ENCODE measurements around the gene SH3RF3.

SH3RF3 gene

DNA sequence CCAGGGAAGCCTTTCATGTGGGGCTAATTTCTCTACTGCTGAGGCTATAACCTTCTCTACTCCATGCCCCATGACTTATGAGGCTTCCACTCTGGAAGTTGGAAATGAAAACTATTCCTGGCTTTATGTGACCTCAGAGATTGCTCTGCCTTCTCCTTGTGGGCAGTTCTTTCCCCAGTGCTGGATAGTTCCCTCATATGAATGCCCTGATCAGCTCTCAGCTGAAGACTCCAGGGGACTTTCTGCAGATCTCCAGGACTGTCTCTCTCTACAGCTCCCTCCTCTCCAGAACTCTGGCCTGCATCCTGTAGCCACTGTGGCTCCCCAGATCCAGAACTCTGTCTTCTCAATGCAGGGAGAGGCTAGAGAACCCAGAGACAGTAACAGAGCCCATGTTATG lies 249.7 kb downstream of the SH3RF3 start:
- DNase-seq (ENCODE audit: low read depth), result no peak

DNA sequence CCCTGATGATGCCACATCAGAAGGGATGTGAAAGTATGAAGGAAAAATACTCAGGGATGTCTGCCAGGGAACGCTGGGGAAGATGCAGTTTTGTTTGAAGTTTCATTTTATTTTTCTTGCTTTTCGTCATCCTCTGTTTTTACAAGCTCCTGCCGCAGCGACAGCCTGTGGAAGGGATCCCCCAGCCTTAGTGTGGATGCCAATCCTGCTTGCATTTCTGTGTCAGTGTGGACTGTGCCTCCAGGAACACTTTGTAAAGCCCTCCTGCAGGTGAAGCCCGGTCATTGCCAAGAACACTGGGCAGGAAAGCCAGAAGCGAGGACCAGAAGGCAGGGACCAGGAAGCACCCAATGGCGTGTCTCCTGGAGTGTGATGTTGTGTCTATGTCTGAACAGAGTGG lies 250.5 kb downstream of the SH3RF3 start:
- no peak for DNase-seq (ENCODE audit: low read depth)

DNA sequence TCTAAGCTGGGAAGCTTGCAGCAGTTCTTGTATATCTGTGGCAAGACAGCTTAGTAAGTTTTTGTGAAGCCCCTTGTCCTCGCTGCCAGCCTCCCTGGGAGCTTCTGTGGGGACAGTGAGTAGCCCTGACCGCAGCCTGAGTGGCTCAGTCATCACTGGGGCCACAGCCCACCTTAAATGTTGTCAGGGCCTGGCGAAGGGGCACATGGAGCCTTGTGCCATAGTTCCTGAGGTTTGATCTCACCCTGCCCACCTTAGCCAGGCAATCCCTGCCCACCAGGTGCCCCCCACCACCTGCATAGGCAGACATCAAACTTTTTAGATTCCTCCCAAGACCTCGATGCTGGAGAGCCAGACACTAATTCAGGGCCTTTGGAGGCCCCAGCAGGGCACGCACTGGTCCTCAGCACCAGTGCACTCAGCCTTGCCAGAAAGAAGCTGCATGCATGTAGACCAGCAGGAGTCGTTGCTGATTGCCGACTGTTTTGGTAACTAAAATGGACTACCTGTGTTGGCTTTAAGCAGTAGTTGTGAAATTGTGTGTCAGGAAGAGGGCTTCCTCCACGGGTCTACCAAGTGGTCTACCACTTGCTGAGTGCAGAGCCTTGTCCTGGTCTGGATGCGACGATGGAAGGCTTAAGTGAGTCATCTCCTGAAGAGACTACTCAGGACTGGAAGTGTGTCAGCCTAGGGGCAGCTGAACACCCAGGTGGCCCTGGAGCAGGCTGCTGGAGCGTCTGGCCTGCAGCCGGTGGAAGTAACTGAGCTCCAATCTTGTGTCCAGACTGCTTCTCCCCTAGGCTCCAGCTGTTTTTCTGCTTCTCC lies 251.7 kb downstream of the SH3RF3 start:
- no peak for DNase-seq (ENCODE audit: low read depth)

DNA sequence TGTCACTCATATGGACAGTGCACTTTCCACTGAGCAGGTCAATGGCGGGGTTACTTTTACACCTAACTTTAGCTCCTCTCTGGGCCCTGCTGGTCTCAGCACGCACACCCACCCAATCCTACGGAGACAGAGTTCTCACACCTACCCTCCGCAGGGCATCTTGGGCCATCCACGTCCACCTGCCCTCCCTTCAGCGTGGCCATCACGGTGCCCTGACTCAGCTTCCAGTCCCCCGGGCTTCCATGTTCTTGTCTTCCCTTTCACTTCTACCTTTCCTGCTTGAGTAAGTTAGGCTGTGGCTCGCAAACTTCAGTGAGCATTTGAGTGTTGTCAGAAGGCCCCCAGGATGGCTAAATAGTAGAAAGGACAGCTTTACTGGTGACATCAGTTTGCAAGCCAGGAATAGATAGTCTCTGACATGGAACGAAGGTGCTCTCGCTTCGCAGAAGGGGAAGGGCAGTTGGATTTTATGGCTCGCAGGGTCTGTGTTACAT lies 252.4 kb downstream of the SH3RF3 start:
- no peak for DNase-seq (ENCODE audit: low read depth)

DNA sequence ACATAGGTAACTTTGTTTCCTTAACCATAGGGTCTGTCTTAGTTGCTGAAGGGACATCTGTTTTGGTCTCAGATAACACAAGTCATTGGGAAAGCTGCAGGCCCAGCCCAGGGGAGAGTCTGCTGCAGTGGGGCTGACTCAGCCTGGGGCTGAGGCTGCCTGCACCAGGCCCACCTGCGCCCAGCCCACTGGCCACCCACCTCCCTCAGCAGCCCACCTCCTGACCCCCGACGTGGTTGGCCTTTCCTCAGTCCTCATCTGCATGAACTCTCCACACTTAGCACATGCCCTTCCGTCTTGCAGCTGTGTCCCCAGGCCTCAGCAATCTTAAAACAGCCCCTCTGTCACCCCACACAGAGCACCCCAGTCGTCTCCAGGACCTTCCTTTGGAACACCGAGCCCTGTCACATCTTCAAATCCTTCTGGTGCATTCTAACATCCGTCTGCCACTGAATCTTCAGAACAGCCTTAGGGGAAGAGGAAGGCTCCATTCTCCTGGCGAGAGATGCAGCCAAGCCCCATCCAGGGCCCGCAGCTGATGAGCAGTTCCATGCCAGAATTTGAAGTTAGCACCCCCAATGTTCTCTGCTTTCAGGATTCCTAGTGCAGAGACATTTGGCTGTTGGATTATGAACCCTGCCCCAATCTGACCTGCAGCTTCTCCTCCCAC lies 253.4 kb downstream of the SH3RF3 start:
- no peak for DNase-seq (ENCODE audit: low read depth)

DNA sequence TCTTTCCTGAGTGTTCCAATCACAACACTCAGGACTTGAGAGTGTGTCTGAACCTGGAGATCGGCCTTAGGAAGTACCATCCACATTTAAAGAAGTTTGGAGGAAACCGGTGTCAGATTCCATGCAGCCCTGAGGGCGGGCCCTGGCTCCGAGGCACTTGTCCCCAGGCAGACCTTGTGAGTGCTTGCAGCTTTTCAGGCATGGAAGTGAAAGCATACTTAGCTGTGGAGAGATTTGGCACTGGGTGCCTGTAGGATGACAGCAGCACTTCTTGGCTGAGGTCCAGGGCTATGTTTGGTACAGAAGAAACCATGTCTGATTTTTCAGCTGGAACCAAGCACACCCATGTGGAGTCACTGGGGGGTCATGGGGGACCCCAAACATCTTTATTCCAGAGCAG lies 253.9 kb downstream of the SH3RF3 start:
- DNase-seq (ENCODE audit: low read depth), result no peak

DNA sequence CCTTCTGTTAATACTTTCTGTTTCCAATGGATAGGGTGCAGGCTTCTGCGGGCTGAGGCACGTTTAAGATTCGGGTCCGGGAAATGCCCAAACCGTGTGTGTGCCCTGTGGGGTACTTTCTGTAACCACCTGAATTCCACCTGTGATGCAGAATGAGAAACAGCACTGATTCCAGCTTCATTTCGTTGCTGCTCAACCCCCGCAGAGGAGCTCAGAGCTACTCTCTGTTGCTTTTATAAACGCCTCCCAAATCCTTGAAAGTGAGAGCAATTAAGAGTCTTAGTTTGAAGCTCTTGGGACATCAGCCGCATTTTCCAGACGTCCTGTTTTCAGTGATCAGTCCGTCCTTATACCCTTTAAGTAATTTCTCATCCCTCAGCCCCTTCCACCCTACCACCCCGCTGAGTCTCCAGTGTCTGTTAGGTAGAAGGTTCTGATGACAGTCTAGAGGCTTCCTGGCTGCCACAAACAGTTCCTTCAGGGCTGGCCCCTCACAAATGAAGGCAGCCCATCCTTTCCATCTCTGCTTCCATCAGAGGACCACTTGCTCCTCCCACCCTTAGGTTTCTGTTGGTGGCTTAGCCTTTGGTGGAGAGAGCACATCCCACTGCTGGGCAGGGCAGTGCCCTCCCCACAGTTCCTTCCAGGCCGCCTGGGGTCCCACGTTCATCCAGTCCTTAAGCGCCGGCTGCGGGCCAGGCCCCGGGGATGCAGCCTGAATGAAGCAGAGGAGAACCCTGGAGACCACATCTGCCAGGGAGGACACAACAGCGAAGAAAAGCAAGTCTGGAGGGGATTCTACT lies 254.7 kb downstream of the SH3RF3 start:
- no peak for DNase-seq (ENCODE audit: low read depth)

DNA sequence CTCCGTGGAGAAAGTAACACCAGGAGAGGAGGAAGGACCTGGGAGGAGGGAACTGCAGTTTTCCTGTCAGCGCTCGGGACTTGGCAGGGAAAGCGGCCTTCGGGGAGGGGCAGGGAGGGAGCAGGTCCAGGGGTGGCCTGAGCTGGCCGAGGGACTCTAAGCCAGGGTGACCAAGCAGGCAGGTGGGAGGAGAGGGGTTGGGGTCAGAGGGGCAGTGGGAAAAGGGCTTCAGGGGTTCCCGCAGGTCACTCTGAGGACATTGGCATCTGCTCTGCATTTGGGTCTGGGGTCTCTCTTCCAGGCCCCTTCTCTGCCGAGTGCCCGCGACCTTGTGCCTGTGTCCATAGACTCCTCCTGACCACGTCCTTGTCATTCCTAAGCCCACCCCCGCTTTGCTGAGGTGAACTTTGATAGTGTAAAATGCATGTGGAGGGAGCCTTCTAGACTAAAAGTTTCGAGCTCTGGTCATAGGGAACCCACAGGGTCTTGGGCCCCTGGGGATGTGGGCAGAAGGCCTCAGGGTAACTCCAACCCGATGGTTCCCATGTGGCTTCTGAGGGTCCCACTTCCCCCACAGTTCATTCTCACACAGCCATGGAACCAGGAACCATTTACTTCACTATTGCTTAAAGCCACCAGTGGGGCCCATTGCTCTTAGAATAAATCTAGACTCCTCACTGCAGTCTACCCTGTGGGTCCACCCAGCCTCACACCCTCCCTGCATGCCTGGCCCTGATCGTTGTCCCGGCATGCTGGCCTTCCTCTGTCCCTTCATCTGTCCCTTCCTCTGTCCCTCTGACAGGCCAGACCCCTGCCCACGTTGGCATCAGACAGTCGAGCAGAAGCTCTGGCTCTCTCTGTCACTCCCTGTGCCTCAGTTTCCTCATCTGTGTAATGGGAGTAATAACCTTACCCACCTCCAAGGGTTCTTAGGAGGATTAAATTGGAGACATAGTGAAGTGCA lies 255.6 kb downstream of the SH3RF3 start:
- DNase-seq (ENCODE audit: low read depth), result no peak

DNA sequence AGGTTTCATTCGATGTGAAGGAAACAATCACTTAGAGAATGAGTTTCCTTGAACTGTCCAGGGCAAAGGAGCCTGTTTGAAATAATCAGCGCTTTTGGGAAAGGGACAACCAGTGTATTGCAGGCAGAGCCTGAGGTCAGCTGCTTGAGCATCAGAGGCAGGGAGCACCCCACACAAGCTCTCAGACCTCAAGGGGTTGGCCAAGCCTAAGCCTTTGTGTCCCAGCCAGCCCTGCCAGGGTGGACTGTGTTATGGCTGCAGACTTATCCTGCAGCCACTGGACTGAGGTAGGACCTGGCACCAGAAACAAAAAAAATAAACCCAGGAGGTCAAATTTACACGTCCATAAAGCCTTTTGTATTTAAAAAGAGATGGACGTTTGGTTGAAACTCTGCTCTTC lies 256.5 kb downstream of the SH3RF3 start:
- DNase-seq (ENCODE audit: low read depth), result no peak

DNA sequence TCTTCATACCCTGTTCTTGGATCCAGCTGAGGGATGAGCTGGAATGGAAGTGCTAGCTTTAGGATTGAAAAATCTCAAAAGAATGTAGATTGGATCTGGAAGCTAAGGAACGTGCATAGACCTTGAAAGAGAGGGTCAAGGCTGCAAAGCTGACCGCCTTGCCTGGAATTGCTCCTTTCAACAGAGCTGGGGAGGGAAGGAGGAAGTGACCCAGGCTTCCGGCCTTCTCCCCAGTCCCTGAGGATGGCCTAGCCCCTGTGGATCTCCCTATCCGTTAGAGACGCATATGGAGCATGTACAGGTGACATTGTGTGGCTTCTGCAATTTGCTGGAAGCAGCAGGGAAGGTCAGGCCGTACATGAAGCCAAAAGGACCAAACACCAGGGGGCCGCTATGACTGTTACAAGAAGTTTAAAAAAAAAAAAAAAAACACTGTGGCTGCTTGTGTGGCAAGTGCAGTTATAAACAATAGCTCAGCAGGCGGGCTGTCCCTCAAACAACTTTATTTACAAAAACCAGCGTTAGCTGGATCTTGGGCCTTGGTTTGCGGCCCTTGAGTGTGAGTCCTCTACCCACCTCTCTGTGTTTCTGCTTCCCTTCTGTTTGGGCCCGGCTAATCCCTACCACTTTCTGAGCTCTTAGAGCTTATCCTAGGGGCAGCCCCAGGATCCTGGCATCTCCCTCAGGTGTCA lies 257.1 kb downstream of the SH3RF3 start:
- no peak for DNase-seq (ENCODE audit: low read depth)

DNA sequence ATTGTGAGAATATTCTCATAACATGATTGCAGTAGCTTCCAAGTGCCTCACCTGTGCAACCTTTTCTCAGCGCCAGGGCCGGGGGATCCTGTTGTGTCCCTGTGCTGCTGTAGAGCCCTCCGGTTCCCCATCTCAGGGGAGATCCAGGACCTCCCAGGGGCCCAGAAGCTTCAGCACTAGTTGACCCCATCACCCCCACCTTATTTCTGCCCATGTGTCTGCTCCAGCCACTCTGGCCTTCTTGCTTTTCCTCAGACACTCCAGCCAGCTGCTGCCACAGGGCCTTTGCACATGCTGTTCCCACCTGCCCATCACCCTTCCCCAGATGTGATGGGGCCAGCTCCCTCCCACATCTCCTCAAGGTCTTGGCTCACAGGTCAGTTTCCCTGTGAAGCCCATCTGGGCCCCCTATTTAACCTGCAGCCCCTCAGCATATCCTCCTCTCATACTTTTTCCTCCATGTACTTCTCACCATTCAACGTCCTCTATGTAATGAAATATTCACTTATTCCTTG lies 258.3 kb downstream of the SH3RF3 start:
- DNase-seq (ENCODE audit: low read depth), result no peak

DNA sequence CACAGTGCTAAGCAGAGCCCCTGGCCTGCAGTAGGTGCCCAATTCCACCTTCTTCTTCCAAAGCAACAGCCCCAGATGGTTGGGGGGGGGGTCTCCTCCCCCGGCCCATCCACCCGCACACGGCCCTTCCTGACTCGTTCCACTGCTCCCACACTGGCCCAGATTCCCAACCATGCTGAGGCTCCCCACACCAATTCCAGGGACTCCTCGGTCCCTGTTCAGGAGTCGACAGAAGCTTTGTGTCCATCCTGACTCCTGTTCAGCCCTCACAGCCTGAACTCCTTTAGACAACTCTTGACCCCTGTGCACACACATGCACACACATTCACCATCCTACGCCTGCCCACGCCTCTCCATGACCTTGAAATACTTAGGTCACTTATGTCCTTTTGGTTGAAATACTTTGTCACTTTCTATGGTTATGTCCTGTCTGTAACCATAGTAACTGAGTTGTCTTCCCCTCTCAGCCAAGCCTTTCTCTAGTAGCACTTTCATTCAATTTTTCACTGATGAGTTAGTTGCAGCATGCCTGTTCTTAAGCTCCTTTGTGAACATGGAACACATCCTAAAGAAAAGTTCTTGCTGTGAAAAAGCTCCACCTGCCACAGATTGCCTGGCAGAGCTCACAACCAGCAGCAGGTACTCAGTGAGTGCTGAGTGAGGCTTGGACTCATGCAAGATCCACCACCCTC lies 258.9 kb downstream of the SH3RF3 start:
- no peak for DNase-seq (ENCODE audit: low read depth)

DNA sequence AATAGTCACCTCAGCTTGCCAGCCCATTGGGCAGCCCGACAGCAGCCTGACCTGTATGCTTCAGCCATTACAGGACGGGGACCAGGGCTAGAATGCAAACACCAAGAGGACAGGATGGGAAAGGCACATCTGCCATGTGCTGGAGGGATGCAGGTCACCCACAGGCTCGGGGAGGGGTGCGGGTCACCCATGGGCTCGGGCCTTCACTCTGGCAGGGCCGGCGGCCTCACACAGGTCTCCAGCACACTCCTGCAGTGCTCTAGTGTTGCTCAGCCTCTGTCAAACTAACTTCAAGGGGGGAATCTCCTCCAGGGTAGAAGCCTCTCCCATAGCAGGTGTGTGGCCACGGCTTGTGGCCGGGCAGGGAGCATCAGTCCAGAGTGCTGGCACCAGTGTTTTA lies 262.2 kb downstream of the SH3RF3 start:
- DNase-seq (ENCODE audit: low read depth), result no peak

DNA sequence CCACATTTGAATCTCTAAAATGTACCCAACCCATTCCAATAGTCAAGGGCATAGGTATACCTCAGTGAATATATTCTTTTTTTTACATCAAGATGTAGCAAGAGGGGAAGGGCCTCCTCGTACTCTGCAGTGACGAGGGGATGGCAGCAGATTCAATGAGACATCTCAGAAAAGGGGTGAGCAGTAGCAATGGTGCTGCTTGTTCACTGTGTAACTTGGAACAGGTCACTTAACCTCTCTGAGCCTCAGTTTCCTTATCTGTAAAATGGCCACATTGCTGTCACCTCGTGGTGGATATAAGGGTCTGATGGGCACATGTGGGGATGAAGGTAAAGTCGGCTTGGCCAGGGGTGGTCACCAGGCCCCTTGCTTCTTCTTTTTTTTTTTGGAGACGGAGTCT lies 263.1 kb downstream of the SH3RF3 start:
- no peak for DNase-seq (ENCODE audit: low read depth)

DNA sequence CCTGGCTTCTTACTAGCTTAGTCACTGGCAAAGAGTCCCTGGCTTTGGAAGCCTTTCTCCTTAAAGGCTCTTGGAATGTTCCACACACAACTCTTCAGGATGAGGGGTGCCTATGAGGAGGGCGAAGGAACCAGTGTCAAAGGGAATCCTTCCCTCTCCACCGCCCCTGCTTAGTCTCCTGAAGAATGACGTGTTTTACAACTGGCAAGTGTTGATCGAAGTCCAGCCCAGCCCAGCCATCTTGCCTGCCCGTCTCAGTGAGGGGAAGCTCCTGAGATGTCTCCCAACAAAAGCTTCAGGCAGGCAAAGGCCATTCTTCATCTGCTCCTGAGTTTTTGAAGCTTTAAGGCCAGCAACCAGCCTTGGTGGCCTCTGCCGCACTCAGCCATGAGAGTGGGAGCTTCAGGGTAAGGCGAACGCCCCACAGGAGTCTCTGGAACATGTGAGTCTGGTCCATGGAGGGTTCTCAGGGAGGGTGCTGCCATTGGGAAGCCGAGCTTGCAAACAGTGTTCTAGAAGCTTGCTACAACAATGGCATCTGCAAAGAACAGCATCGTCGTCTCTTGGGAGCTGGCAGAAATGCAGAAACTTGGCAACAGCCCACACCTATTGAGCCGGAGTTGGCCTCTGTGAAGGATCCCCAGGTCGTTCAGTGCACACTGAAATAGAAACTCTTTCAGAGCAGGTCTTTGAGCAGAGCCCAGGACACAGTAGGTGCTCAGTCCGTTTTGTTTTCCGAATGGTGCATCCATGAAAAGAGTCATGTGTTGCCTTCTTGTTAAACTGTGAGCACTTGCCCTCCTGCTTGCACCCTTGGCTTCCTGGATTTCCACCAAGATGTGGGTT lies 264.0 kb downstream of the SH3RF3 start:
- DNase-seq (ENCODE audit: low read depth), result no peak

DNA sequence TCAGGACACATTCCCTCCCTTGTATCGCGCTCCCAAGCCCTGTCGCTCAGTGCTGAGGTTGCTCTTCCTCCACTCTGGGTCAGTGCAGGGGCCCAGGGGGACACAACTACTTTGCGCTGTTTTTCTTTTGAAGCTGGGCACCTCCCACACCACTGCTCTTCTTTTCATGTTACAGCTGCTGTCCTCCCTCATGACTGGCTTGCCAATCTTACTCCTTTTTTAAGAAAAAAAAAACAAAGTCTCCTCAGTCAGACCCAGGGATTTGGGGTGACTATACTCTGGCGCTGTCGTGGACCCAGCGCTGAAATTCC lies 264.6 kb downstream of the SH3RF3 start:
- DNase-seq (ENCODE audit: low read depth), result no peak

DNA sequence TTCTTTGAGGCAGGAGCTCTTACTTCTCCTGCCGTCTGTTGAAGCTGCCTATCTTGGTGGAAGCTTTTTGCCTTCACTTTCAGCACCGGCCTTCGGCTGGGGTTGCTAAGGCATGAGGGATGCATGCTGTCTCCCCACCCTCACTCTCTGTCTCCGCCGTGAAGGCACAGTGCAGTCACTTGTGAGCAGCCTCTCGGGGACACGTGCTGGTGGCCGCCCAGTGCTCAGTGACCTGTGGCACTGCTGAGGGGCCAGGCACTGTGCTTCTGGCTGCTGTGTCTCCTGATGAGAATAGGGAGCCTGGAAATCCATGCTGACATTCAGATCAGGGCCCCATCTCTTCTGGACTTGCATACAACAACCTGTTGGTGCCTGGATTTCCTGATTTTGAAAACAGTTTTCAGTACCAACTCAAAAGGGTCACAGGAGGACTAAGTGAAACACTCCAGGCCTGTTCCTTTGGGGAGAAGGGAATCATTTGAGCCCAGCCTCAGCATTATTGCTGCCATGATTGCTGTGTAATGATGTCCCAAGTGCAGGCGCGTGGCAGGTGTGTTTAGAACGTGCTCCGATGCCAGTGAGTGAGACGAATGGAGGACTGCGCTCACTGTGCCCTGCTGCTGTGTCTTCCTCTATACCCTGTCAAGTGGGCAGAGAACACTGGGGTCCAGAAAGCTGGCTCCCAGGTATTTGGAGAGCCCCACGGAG lies 266.6 kb downstream of the SH3RF3 start:
- DNase-seq (ENCODE audit: low read depth), result no peak

All from activated T-cell treated with anti-CD3 and anti-CD28 coated beads for 1 hour (primary cell).